Measurements from ENCODE around the gene NFATC2.

Gene NFATC2

DNA sequence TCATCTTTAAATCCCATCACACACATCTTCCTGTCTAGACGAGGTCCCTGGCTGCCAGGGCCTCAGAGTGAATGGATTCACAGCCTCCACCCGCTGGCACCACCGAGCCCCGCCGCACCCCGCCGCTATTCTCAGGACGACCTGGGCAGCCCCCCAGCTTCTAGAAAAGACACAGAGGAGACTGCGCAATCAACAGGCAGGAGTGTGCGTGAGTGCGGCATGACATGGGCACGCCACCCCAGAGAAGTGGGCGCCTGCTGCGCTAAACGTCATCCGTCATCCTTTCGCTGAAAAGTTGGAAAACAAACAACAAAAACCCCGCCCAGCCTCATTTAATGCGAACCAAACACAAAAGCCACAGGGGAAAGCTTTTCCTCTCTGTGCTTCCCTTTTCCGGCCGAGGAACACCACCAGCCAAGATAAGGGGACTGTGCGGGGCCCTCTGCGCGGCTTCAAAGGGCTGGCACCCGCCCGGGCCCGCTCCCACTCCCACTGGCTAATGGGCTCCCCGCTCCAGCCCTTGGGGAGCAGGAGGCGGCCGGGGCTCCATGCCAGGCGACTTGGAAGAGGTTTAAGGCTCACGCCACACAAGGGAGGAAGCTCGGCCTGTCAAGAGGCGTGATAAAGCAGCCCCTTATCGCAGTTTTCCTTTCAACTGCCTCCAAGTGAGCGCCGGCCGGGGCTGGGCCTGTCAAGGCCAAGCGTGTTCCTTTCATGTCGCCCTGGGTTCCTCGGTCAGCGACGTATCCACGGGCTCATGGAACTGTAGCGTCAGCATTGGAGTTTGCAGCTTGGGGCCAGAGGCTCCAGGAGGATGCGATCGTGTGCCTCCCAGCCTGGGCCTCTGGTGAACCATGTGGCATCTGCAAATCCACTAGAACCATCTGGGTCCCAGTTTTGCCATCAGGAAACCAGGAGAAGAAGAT, 50.1 kb downstream of the NFATC2 start (continued):
- no peak for TF ChIP-seq ZNF792 (tag by site-specific recombination; IDR thresholded peaks at IDR 0.05)
- no peak for TF ChIP-seq ZNF76 (tag by site-specific recombination; IDR thresholded peaks at IDR 0.05; ENCODE audit: borderline replicate concordance, low read depth)

DNA sequence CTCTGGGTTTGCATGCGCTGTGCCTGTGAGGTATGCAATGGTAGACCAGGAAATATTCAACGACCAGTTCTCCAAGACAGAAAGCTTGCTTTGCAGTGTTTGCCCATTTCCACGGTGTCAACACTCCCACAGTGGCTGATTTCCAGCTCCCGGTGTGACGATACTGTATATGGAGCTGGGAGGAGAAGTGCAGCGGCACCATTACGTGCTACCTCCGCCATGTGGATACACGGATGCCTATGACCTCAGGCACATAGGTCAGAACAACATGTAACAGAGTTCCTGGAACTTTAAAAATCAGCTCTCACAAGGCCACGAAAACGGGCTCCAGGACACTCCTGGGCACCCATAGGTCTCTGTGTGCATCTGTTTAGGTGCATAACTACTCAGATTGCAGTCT, 51.1 kb downstream of the NFATC2 start:
- Histone ChIP-seq H3K27ac (ENCODE audit: extremely low read depth, low read depth, low read length) (no peak overlapping the region), H3K4me3 (ENCODE audit: low read depth, low read length) (no peak overlapping the region), H3K9me3 (ENCODE audit: control insufficient read depth, insufficient read depth, low read depth, low read length) (no peaks in the 10 kb centered on the region), H3K36me3 (ENCODE audit: control insufficient read depth in 2 of 2, insufficient read depth in 1 of 2, low read length in 2 of 2) (no peaks in the 10 kb centered on the region), H3K4me1 (ENCODE audit: control insufficient read depth, insufficient read depth, low read length) (peaks cover 6% of the 10 kb centered on the region)
- ChIA-PET POLR2A (no interaction called here), CTCF (interaction anchor here (0.7 kb wide), 1 partner anchor 855 kb away, joined by 8 read pairs; no protein-coding TSS in a partner anchor)
- no peak for TF ChIP-seq OVOL3 (tag by site-specific recombination; IDR thresholded peaks at IDR 0.05)

DNA sequence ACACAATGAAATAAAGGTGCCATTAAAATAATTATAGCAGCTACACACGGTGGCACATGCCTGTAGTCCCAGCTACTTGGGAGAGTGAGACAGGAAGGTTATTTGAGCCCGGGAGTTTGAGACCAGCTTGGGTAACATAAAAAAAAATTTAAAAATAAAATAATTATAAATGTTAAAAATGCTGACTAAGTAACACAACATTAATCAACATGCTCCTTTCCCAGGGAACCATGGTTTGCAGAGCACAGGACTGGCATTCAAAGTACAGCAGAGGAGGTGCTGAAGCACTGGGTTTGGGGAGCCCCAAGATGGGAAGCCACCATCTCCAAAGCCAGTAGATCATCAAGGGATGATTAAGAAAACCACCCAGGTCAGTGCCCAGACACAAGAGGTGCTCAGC, 51.9 kb downstream of the NFATC2 start:
- TF ChIP-seq ZNF830 (tag by site-specific recombination; IDR thresholded peaks at IDR 0.05; ENCODE audit: low read depth) (no peak), ZBTB8A (tag by site-specific recombination; IDR thresholded peaks at IDR 0.05) (no peak), BCL11B (tag by site-specific recombination; IDR thresholded peaks at IDR 0.05; ENCODE audit: low read depth) (no peak), ZNF112 (tag by site-specific recombination; IDR thresholded peaks at IDR 0.05) (no peak), ZNF548 (tag by site-specific recombination; IDR thresholded peaks at IDR 0.05) (no peak), ZEB2 (tag by site-specific recombination; IDR thresholded peaks at IDR 0.05) (no peak), ZNF132 (tag by site-specific recombination; IDR thresholded peaks at IDR 0.05; ENCODE audit: borderline replicate concordance) (no peak), ZNF585B (tag by site-specific recombination; IDR thresholded peaks at IDR 0.05) (no peak), SP3 (tag by site-specific recombination; IDR thresholded peaks at IDR 0.05) (no peak)
- TF ChIP-seq, protein P1, sequence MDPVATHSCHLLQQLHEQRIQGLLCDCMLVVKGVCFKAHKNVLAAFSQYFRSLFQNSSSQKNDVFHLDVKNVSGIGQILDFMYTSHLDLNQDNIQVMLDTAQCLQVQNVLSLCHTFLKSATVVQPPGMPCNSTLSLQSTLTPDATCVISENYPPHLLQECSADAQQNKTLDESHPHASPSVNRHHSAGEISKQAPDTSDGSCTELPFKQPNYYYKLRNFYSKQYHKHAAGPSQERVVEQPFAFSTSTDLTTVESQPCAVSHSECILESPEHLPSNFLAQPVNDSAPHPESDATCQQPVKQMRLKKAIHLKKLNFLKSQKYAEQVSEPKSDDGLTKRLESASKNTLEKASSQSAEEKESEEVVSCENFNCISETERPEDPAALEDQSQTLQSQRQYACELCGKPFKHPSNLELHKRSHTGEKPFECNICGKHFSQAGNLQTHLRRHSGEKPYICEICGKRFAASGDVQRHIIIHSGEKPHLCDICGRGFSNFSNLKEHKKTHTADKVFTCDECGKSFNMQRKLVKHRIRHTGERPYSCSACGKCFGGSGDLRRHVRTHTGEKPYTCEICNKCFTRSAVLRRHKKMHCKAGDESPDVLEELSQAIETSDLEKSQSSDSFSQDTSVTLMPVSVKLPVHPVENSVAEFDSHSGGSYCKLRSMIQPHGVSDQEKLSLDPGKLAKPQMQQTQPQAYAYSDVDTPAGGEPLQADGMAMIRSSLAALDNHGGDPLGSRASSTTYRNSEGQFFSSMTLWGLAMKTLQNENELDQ (tag by site-specific recombination; IDR thresholded peaks at IDR 0.05; ENCODE audit: low read depth), result no peak
- TF ChIP-seq, protein P2, sequence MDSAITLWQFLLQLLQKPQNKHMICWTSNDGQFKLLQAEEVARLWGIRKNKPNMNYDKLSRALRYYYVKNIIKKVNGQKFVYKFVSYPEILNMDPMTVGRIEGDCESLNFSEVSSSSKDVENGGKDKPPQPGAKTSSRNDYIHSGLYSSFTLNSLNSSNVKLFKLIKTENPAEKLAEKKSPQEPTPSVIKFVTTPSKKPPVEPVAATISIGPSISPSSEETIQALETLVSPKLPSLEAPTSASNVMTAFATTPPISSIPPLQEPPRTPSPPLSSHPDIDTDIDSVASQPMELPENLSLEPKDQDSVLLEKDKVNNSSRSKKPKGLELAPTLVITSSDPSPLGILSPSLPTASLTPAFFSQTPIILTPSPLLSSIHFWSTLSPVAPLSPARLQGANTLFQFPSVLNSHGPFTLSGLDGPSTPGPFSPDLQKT (IDR thresholded peaks at IDR 0.05; ENCODE audit: borderline replicate concordance, low read depth, low read length), result no peak
- TF ChIP-seq, protein P3, sequence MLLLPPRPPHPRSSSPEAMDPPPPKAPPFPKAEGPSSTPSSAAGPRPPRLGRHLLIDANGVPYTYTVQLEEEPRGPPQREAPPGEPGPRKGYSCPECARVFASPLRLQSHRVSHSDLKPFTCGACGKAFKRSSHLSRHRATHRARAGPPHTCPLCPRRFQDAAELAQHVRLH (tag by site-specific recombination; IDR thresholded peaks at IDR 0.05), result no peak
- TF ChIP-seq, protein P4, sequence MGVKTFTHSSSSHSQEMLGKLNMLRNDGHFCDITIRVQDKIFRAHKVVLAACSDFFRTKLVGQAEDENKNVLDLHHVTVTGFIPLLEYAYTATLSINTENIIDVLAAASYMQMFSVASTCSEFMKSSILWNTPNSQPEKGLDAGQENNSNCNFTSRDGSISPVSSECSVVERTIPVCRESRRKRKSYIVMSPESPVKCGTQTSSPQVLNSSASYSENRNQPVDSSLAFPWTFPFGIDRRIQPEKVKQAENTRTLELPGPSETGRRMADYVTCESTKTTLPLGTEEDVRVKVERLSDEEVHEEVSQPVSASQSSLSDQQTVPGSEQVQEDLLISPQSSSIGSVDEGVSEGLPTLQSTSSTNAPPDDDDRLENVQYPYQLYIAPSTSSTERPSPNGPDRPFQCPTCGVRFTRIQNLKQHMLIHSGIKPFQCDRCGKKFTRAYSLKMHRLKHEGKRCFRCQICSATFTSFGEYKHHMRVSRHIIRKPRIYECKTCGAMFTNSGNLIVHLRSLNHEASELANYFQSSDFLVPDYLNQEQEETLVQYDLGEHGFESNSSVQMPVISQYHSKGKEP (tag by site-specific recombination; IDR thresholded peaks at IDR 0.05), result no peak
- TF ChIP-seq, protein P5, sequence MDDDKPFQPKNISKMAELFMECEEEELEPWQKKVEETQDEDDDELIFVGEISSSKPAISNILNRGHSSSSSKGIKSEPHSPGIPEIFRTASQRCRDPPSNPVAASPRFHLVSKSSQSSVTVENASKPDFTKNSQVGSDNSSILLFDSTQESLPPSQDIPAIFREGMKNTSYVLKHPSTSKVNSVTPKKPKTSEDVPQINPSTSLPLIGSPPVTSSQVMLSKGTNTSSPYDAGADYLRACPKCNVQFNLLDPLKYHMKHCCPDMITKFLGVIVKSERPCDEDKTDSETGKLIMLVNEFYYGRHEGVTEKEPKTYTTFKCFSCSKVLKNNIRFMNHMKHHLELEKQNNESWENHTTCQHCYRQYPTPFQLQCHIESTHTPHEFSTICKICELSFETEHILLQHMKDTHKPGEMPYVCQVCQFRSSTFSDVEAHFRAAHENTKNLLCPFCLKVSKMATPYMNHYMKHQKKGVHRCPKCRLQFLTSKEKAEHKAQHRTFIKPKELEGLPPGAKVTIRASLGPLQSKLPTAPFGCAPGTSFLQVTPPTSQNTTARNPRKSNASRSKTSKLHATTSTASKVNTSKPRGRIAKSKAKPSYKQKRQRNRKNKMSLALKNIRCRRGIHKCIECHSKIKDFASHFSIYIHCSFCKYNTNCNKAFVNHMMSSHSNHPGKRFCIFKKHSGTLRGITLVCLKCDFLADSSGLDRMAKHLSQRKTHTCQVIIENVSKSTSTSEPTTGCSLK (tag by site-specific recombination; IDR thresholded peaks at IDR 0.05), result no peak
- TF ChIP-seq, protein P6, sequence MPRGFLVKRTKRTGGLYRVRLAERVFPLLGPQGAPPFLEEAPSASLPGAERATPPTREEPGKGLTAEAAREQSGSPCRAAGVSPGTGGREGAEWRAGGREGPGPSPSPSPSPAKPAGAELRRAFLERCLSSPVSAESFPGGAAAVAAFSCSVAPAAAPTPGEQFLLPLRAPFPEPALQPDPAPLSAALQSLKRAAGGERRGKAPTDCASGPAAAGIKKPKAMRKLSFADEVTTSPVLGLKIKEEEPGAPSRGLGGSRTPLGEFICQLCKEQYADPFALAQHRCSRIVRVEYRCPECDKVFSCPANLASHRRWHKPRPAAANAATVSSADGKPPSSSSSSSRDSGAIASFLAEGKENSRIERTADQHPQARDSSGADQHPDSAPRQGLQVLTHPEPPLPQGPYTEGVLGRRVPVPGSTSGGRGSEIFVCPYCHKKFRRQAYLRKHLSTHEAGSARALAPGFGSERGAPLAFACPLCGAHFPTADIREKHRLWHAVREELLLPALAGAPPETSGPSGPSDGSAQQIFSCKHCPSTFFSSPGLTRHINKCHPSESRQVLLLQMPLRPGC (tag by site-specific recombination; IDR thresholded peaks at IDR 0.05), result no peak
- Histone ChIP-seq H3K4me1 (ENCODE audit: control insufficient read depth, insufficient read depth, low read length) (peaks cover 6% of the 10 kb centered on the region), H3K4me3 (ENCODE audit: low read depth, low read length) (no peak overlapping the region), H3K9me3 (ENCODE audit: control insufficient read depth, insufficient read depth, low read depth, low read length) (no peaks in the 10 kb centered on the region), H3K27ac (ENCODE audit: extremely low read depth, low read depth, low read length) (no peak overlapping the region), H3K36me3 (ENCODE audit: control insufficient read depth in 2 of 2, insufficient read depth in 1 of 2, low read length in 2 of 2) (no peaks in the 10 kb centered on the region)
- ChIA-PET CTCF (no interaction called here), POLR2A (no interaction called here)

Data from HEK293 (cell line).